ENCODE measurements around the gene ADAP1. TPM values are rescaled to one million over a fixed set of nuclear protein-coding genes. Genes with fewer than 3 reads are reported as not detected.

Gene ADAP1
- 30.4 TPM for total RNA-seq

GRCh38 chr7:954330-955238, at the start of gene ADAP1:
ADAP1 (minus strand) TSS chr7:954680; CDS start chr7:954477, 203 bp downstream.

GRCh38 chr7:983004-983615, 28.6 kb upstream of the ADAP1 start, which contains the start of gene CYP2W1:
CYP2W1 (plus strand) TSS chr7:983181; CDS start chr7:983212, 31 bp downstream.

DNA sequence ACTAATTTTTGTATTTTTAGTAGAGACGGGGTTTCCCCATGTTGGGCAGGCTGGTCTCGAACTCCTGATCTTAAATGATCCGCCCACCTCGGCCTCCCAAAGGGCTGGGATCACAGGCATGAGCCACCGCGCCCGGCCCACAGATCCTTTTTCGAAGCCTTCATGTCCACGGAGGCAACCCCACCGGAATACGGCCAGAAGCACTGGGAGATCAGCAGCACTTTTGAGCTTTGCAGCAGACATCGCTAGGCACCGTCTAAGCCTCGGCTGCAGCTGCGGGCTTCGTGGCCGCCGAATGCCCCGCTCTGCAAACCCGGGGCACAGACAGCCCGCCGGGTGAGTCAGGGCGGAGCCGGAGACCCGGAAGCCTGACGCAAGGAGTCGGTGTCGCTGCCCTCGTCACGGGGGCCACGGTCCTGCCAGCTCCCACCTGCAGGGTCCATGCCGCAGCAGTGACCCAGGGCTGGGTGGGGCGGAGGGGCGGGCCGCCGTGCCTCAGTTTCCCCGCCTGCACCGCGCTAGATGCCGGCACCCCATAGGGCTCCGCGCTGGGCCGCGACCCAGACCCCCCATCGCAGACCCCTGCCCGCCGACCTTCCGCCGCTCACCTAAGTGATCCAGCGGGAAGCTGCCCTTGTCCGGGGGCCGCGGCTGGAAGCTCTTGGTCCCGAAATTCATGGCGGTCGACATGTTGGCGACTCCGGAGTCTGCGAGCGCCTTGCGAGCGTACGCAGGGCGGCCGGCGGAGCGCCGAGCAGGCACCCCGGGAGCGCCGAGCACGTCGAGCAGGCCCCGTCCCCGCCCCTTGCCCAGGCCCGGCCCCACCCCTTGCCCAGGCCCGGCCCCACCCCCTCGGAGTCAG, 20.6 kb upstream of the ADAP1 start, which contains the start of gene COX19:
Gene COX19 (minus strand): TSS at position 730 of the 862 bp plus-strand sequence. CDS start 40 bp downstream, at position 690.

DNA sequence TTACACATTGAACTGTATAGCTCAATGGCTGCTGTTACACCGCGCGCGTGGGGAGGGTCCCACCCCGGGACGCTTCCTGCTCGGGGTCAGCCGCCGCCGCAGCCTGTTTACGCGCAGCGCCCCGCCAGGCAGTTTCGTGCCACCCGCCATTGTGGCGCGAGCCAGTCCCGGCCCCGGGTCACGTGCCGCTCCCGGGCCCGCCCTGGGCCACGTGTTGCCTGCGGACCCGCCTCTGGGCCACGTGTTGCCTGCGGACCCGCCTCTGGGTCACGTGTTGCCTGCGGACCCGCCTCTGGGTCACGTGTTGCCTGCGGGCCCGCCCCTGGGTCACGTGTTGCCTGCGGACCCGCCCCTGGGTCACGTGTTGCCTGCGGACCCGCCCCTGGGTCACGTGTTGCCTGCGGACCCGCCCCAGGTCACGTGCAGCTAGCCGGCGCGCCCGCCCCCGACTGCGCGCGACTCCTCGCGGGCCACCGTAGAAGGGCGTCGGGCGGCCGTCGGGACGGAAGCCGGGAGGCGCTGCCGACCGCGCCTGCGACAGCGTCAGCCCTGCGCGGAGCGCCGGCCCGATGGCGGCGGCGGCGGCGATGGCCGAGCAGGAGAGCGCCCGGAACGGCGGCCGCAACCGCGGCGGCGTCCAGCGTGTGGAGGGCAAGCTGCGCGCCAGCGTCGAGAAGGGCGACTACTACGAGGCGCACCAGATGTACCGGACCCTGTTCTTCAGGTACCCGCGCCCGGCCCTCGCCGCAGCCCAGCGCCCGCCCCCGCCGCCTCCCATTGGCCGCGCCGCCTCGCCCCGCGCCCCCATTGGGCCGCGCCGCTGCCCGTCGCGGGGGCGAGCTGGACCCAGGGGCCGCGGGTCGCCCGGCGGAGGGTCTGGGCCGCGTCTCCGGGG, 78.2 kb downstream of the ADAP1 start, which contains the start of gene GET4:
Gene GET4 (plus strand): TSS at position 478 of the 895 bp plus-strand sequence. CDS start 92 bp downstream, at position 570.

Other genes starting within 250 kb of the ADAP1 start
- gene DNAAF5, start 228.0 kb downstream of the ADAP1 start, total RNA-seq, result 14.7 TPM
- 88.3 TPM for gene PRKAR1B, start 227.4 kb downstream of the ADAP1 start, total RNA-seq
- gene SUN1, start 122.2 kb downstream of the ADAP1 start, total RNA-seq, result 335 TPM
- 19.1 TPM for gene GET4, start 78.1 kb downstream of the ADAP1 start, total RNA-seq
- 46.6 TPM for gene COX19, start 20.9 kb upstream of the ADAP1 start, total RNA-seq
- not detected for gene CYP2W1, start 28.5 kb upstream of the ADAP1 start, total RNA-seq
- 1.3 TPM for gene GPR146, start 89.9 kb upstream of the ADAP1 start, total RNA-seq
- gene GPER1, start 133.4 kb upstream of the ADAP1 start, total RNA-seq, result 1.6 TPM
- 20.7 TPM for gene ZFAND2A, start 205.5 kb upstream of the ADAP1 start, total RNA-seq

Data from parietal lobe (tissue), 1 donor.